OCI-M2 (cell line): ENCODE data around the gene ALOX5AP.

ENCODE experiments used
- DNase-seq: peaks from one replicate; lab custom pipeline; 2025; ENCODE audit not compliant: unreplicated experiment; lab: John Stamatoyannopoulos, UW

ALOX5AP gene

DNA sequence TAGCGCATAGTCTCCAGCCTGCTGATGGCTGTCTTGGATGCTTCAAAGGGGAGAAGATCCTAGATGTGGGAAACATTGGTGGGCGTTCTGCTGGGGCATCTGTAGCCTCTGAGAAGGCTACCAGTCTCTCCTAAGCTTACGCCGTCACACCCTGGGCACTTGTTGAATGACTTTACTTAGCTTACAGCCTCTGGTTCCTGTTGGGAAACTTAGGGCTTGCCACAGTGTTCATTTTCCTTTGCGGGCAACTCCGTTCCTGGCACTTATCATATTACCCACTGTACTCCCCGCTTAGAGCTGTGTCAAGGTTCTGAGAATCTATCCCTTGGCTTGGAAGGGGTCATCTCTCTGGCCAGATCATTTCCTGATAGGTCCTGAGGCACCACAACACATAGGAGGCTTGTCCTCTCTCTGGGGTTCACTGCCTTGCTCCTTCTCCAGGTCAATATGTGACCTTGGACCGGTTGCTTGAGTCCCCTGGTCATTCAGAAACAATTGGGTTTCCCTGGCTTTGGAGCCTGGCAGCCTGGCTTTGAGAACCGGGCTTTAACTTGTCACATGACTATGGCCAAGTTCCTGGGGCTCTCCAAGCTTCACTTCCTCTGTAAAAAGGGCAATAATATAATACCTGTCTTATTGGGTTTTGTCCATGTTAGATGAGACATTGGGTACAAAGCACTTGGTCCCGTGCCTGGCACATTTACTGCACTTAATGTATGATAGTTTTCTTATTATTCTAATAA, 20.5 kb upstream of the ALOX5AP start:
- DNase-seq, result no peak

DNA sequence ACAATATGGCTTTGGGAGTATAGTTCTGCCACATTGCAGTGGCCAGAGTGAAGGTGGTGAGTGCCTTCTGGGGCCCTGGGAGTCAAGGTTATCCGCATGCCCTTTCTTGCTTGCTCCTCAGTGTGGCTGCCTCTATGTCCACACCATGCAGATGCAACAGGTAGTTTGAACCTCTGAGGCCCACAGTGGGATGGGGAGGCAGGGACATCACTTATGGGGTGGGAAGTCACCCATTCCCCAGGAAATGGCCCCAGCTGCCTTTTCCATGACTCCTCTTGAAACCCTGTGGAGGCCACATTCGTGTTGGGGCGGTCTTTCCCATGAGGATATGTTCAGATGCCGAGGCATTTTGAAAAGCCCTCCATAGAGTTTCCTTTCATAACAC, 20.0 kb upstream of the ALOX5AP start:
- DNase-seq, result no peak

GRCh38 chr13:30715837-30716236, 19.5 kb upstream of the ALOX5AP start:
- DNase-seq, result no peak

DNA sequence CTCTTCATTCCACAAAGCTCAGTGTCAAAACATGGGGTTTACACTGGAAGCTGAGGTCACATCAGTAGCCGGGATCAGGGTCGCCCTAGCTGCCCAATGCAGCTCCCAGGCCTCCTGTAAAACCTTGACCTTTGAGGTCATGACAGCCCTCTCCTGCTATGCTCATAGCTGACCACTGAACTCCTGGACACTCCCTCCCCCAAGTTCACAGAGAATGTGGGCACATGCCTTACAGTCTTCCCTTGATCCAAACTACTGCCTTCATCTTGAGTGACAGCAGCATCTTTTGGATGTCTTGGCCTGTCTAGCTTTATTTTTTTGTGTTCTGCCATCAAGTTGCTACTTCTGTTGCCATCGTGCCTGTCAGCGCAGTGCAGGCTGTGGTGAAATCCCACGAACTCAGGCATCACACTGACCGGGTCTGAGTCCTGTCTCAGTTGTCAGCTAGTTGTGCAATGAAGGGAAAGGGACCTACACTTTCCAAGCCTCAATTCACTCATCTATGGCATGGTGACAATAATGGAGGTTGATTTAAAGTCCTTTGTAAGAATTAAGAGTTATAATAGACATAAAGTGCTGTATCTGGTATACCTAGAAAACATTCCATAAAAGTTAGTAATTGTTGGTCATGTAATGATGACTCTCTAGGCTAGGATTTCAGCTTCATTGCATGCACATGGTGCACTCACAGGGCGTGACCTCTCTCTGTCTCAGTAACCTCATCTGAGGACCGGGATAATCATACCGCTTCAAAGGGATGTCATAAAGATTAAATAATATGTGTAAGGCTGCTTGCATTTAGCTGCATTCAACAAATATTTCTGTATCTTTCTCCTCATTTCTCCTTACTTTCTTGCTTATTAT, 16.4 kb upstream of the ALOX5AP start:
- no peak for DNase-seq

GRCh38 chr13:30719525-30719914, 15.8 kb upstream of the ALOX5AP start:
- DNase-seq, result no peak

DNA sequence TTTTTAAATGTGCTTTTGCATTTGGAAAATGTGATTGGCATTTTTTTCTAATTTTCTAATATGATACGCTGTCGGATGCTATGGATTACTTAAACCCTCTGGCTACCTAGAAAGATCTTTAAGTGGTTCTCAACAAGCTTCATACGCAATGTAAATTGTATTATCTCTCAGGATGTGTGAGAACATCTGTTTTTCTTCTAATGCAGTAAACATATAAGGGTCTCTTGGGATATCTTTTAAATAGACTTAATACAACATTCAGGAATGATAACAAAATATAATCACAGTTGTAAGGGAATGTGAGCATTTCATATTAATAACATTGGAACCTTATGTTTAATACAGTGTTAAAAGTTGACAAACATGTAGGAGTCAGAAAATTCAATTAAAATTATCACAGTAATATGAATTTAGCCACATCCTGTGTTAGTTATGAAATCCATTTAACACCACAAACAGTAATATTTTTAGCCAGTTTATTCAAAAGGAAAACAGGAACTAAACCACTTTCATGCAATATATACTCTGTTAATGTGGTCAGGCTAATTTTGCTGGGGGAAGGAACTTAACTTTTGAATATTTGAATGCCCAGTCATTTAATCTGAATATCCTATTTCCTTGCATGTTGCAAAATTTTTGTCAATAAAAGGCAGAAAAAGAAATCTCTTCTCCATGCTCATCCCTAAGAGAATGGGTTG, 15.0 kb upstream of the ALOX5AP start:
- no peak for DNase-seq

- no peak for DNase-seq
These were observed 13.4 kb upstream of the ALOX5AP start for GRCh38 chr13:30721936-30722335.

GRCh38 chr13:30722361-30722760, 13.0 kb upstream of the ALOX5AP start:
- no peak for DNase-seq

DNA sequence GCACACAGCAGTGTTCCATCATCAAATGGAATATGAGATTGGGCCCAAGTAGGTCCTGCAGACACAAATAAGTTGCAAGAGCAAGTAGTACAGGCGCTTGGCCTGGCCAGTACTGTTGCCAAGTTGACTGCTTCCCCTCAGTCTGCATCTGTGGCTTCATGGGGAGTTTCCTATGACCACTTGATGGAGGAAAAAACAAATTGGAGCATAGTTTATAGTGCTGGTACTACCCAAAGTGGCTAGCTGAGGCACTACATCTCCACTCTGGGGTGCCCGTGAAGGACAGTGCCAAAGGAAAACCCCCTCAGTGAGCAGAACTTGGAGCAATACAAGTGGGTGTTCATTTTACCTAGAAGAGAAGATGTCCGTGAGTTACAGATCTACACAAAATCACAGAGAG, 10.6 kb upstream of the ALOX5AP start:
- DNase-seq, result no peak

DNA sequence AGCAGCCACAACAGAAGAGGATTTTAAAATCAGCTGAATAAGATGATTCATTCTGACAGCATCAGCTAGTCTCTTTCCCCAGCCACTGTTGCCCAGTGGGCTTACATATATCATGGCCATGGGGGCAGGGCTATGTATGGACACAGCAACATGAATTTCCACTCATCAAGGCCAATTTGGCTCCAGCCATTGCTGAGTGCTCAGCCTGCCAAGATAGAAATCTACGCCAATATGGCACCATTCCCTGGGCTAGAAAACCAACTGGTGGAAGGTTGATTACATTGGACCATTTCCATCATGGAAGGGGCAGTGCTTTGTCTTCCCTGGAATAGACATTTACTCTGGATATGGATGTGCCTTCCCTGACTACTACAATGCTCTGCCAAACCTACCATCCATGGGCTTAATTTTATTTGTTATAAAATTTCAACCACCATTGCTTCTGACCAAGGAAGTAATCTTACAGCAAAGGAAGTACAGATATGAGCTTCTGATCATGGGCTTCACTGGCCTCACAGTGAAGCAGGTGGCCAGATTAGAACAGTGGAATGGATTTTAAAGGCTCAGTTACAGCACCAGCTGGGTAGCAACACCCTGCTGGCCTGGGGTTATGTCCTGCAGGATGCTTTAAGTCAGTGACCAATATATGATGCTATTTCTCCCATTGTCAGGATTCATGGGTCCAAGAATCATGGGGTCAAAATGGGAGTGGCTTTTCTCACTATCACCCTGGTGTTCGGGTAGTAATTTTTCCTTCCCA, 9.8 kb upstream of the ALOX5AP start:
- no peak for DNase-seq

DNA sequence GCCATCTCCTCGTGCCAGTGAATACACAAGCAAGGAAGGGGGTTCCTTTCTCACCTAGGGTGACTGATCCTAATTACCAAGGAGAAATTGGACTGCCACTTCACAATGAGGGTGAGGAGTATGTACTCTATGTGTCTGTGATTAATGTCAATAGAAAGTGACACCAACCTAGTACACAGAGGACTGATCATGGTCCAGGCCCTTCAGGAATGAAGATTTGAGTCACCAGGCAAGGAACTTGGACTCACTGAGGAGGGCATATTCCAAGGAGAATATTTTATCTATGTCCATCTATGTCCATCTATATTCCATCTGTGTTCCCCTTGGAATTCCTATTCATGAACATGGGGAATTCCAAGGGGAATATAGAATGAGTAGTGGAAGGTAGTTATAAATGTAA, 9.2 kb upstream of the ALOX5AP start:
- no peak for DNase-seq

- no peak for DNase-seq
These were observed 7.6 kb upstream of the ALOX5AP start for GRCh38 chr13:30727491-30728355.

DNA sequence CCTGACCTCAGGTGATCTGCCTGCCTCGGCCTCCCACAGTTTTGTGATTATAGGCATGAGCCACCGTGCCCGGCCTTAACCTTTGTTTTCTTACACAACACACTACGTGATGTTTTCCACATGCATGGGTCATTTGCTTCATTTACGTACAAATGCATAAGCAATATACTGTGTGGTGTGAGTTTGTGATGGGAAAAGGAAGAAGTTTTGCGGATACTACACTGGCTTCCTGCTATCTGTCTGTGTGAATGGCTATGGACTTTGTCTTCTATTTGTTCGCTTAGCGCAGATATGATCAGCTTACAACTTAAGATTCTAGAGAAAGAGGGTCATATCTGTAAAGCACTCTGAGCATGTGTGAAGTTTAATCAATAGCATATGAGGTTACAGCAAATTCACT, 5.5 kb upstream of the ALOX5AP start:
- DNase-seq, result no peak

DNA sequence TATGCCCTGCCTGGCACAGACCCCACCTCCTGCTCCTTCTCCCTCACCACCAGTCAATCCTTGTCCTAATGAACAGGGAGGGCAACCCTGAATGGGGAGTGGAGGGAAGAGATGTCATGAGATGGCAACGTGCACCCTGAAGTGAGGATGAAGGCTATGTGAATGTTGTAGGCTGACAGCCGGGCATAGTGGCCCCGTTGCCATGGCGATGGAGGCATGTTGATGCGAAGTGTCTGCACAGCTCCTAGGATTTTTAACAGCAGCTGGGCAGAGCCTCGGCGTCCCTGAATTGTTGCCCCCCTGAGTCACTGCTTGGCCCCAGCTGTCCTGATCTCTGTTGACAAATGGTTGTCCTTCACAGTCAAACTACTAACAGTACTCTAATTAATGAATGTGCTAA, 4.8 kb upstream of the ALOX5AP start:
- DNase-seq, result no peak

DNA sequence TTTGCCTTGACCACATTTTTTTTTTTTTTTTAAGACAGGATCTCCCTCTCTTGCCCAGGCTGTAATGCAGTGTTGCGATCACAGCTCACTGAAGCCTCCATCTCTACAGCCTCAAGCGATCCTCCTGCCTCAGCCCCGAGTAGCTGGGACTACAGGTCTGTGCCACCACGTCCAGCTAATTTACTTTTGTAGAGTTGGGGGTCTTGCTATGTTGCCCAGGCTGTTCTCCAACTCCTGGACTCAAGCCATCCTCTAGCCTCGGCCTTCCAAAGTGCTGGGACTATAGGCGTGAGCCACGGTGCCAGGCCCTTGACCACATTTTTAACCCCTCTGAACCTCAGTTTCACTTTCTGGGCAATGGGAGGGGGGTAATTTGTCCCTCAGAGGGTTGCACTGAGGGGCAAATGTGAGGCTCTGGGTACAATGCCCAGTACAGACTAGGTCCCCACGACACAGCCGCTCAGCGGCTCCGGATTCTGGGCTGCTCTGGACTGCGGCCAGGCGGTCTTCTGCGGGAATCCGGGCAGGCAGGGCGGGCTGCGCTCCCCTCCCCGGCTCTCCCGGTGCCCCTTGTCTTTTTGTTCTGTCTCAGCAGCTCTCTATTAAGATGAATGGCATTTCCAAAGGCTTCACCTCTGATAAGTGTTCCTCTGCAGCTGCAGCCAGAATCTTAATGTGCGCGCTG, 3.8 kb upstream of the ALOX5AP start:
- DNase-seq, result no peak

- DNase-seq, result no peak
These were observed 3.3 kb upstream of the ALOX5AP start for GRCh38 chr13:30732046-30732390.

DNA sequence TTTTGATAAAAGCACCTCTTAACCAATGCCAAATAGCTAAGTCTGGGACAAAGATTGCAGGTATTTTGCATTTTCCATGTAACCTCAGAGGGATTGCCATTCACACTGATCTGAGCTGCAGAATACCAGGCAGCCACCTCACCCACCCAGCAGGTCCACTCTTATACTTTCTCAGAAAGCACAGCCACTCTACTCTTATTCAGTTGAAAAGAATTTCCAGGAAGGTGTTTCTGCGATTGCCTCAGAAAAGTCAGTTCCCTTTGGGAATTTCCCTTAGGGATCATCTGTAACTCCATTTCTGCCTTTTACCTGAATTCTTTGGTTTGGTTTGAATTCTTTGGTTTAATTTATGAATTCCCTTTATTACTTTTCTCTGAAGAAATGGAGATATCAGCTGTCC, 904 bp upstream of the ALOX5AP start:
- DNase-seq, result no peak

GRCh38 chr13:30735872-30736175, 481 bp downstream of the ALOX5AP start:
- no peak for DNase-seq

DNA sequence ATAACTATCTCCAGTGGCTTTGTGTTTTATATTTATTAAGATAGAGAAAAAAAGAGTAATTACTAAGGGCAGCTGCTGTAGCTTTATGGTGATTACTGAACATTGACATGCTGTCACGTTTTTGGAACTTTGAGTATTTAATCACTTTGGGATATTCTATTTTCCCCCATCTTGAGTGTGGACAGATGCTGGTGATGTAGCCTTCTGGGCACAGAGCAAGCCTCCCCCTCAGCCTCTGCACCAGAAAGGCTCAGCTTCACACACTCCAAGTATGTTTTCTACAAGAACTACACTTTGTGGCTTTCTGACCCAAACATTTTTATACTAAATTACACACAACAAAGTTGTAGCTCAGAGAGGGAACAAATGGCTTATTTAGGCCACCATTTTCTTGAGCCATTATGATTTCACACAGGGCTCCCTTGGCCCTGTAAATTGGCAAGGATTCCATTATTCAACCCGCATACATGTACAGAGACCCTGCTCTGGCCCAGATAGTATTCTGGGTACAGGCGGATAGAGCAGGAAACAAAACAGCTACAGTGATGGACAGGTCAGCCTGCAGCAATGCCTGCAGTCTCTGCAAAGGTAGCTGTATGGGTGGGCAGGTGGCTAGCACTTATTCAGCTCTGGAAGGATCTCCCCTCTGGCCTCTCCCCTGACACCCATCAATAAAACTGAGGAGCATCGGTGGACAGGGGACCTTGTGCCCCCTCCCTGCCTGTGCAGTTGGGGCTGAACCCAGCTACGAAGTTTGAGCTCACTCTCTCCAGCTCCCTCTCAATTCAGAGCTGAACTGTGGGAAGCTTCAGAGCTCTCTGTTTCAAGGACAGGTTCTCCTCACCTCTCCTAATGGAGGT, 1.3 kb downstream of the ALOX5AP start:
- no peak for DNase-seq
